ENCODE results near the gene TADA2A. TPM values are rescaled to one million over a fixed set of nuclear protein-coding genes. Genes with fewer than 3 reads are reported as not detected.

The TADA2A gene
- total RNA-seq, 2 donors from 2014 or later: 6.8 to 15.7 TPM

GRCh38 chr17:37513711-37514110, 107.0 kb downstream of the TADA2A start:
- Histone ChIP-seq H3K27ac (peak overlapping the region in 1 of 2 donors; percentile 29), H3K36me3 (peaks cover 32% of the 10 kb centered on the region), H3K9me3 (no peaks in the 10 kb centered on the region), H3K27me3 (no peaks in the 10 kb centered on the region), H3K4me3 (no peak overlapping the region), H3K4me1 (peaks cover 0 to 20% of the 10 kb centered on the region in 2 donors)
- TF ChIP-seq CTCF (IDR thresholded peaks at IDR 0.05): no peak
- DNase-seq (ENCODE audit: low spot score): no peak

GRCh38 chr17:37516127-37516571, 109.5 kb downstream of the TADA2A start:
- no peak for TF ChIP-seq CTCF (IDR thresholded peaks at IDR 0.05)
- H3K36me3 ChIP-seq: peaks cover 44% of the 10 kb centered on the region
- no peaks in the 10 kb centered on the region for H3K27me3 ChIP-seq
- peaks cover 0 to 20% of the 10 kb centered on the region in 2 donors for H3K4me1 ChIP-seq
- H3K27ac ChIP-seq: peak overlapping the region in 1 of 2 donors; percentile 55
- H3K4me3 ChIP-seq: no peak overlapping the region
- DNase-seq (ENCODE audit: low spot score): no peak
- H3K9me3 ChIP-seq: no peaks in the 10 kb centered on the region

DNA sequence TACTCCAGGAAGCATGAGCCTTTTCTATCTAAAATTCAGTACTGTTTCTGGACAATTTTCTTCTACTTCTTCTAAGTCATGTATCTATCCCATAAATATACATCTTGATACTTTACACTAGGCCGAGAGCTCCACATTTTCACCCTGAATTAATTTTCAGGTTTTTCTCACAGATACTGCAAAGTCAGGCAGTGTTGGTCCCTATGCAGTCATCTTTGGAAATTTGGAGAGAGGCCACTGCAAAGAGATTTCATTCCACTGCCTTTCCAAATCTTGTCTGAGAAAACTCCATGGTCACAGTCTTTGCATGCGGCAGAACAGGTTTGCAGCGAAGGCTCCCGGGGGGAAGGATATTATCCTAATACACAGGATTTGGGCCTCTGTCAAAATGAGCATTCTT, 111.2 kb downstream of the TADA2A start:
- TF ChIP-seq CTCF (IDR thresholded peaks at IDR 0.05): no peak
- Histone ChIP-seq H3K36me3 (peaks cover 37% of the 10 kb centered on the region), H3K9me3 (no peaks in the 10 kb centered on the region), H3K27me3 (no peaks in the 10 kb centered on the region), H3K4me3 (no peak overlapping the region), H3K27ac (no peak overlapping the region), H3K4me1 (peaks cover 0 to 11% of the 10 kb centered on the region in 2 donors)
- DNase-seq (ENCODE audit: low spot score): no peak

GRCh38 chr17:37518826-37519225, 112.1 kb downstream of the TADA2A start:
- Histone ChIP-seq H3K27me3 (no peaks in the 10 kb centered on the region), H3K36me3 (peaks cover 30% of the 10 kb centered on the region), H3K27ac (no peak overlapping the region), H3K4me3 (no peak overlapping the region), H3K4me1 (peaks cover 0 to 6% of the 10 kb centered on the region in 2 donors), H3K9me3 (no peaks in the 10 kb centered on the region)
- TF ChIP-seq CTCF (IDR thresholded peaks at IDR 0.05): no peak
- DNase-seq (ENCODE audit: low spot score): no peak

DNA sequence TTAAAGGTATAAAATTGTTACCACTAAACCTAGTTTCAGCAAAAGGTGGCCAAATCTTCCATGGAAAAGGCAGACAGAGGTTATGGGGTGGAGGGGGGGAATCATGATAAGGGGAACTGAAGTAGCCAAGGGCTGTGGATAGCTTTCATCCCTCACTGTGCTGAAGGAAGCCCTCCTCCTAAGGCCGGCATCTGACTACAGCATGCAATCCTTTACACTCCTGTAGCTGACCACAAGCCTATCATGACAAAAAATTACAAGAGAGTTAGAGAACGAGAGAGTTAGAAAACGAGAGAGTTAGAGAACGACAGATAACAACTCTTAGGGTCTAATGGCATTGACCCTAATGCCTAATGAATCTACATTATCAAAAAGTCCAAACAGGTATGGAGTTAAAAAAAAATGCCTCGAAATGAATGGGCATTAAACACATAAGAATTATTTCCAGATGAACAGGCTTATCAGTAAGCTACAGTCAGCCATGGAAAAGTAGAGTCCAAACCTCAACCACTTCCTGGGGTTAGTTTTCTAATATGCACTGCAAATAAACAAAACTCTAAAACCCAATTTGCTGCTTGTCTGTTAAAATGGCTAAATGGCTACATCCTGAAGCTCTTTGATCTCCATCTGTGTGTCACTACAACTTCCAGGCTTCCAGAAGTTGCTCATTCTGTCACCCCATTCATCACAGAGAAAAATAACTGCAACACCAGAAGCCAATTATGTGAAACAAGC, 112.7 kb downstream of the TADA2A start:
- Histone ChIP-seq H3K4me1 (peaks cover 0 to 6% of the 10 kb centered on the region in 2 donors), H3K9me3 (no peaks in the 10 kb centered on the region), H3K36me3 (peaks cover 30% of the 10 kb centered on the region), H3K4me3 (no peak overlapping the region), H3K27me3 (no peaks in the 10 kb centered on the region), H3K27ac (no peak overlapping the region)
- DNase-seq (ENCODE audit: low spot score): no peak
- no peak for TF ChIP-seq CTCF (IDR thresholded peaks at IDR 0.05)

- Histone ChIP-seq H3K36me3 (peaks cover 30% of the 10 kb centered on the region), H3K27ac (no peak overlapping the region), H3K4me1 (peaks cover 0 to 6% of the 10 kb centered on the region in 2 donors), H3K9me3 (no peaks in the 10 kb centered on the region), H3K27me3 (no peaks in the 10 kb centered on the region), H3K4me3 (no peak overlapping the region)
- no peak for DNase-seq (ENCODE audit: low spot score)
- no peak for TF ChIP-seq CTCF (IDR thresholded peaks at IDR 0.05)
These were observed 113.5 kb downstream of the TADA2A start for GRCh38 chr17:37520174-37520573.

Data from right atrium auricular region (tissue), 2 donors.